Left forelimb (tissue), 1 donor: ENCODE measurements around the gene HMCN2.
A peak's percentile ranks its signal among the peaks of the same experiment; 100 is the strongest.
"Not testable (repeated sequence)": the region's sequence is repeated elsewhere in the genome, so short reads cannot be mapped to it uniquely, and the experiment has no call there.

Experiments
- DNase-seq: peaks from one replicate; pipeline ENCODE4 v3.0.0-alpha.2; 2018; ENCODE audit warnings: low spot score

Gene HMCN2

GRCh38 chr9:130432796-130433167, 167.2 kb downstream of the HMCN2 start:
- DNase-seq = no peak

GRCh38 chr9:130433168-130433946, 167.8 kb downstream of the HMCN2 start:
- no peak for DNase-seq

DNA sequence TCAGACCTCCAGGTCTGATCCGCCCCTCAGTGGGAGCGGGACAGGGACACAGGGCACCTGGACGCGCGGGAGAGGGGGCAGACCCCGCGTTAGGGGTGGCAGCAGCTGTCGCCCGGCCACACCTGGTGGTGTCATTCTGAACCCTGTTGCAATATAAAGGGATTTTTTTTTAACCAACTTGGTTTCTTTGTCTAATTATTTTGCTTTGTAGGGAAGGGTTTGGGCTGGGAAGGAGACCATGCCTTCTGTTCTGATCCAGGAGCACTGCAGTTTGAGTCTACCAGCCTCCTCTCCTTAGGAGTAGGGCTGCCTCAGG, 168.3 kb downstream of the HMCN2 start:
- no peak for DNase-seq

- not testable (repeated sequence) for DNase-seq
These were observed 169.1 kb downstream of the HMCN2 start for GRCh38 chr9:130434656-130435055.

- DNase-seq = no peak
These were observed 171.6 kb downstream of the HMCN2 start for GRCh38 chr9:130437011-130437789.

DNA sequence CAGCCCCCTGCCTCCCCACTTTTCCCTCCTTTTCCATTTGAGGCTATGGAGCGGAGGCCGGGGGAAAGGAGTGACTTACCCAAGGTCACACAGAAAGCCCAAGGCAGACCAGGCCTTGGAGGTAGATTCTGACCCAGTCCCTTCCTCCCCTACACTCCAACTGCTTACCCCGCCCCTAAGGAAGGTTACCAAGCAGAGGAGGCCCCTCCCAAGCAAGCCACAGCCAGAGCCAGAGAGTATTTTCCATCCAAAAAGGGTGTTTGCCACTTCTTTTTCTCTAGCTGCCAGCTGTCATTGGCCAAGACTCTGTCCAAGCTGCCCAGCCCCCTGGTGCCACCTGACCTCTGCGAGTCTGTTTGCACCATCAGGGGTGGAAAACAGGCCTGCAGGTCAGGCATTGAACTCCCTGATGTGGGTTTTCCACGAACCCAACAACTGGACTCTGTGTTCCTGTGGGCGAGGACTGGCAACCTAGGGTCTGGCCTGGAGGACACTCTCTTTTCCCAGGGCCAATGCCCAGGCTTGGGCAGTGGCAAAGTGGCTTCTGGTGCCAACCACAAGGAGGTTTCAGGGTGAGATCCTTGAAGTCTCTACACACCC, 172.9 kb downstream of the HMCN2 start:
- DNase-seq = no peak

- DNase-seq = no peak
These were observed 175.5 kb downstream of the HMCN2 start for GRCh38 chr9:130441031-130441430.

DNA sequence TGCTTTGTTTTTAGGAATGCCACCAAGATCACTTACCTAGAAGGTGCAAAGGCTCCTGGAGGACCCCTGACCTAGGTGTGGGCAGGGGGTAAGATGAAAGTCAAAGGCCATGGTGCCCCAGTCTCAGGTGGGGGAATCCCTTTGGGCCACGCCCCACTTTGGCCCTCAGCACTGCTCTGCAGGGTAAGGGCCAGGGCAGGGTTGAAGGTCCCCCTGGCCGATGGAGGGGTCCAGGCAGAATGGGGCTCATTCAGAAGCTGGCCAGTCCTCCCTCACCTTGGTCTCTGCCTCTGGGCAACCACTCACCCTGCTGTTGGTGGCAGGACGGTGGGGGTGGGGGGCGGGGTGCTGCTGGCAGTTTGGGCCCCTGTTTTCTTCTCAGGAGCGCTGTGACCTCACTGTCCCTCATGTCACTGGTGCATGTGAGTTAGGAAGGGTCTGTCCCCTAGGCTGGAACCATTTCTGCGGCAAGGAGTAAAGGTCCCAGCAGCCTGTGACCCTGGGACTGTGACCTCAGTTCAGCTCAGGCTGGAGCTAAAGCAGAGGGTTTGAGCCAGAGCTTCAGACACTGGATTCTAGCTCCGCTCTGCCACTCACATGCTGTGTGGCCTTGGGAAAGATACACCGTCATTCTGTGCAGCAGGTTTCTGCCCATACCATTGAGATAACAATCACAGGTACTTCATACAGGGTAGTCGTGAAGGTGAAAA, 177.3 kb downstream of the HMCN2 start:
- DNase-seq = no peak

GRCh38 chr9:130443456-130443801, 177.9 kb downstream of the HMCN2 start:
- no peak for DNase-seq

DNA sequence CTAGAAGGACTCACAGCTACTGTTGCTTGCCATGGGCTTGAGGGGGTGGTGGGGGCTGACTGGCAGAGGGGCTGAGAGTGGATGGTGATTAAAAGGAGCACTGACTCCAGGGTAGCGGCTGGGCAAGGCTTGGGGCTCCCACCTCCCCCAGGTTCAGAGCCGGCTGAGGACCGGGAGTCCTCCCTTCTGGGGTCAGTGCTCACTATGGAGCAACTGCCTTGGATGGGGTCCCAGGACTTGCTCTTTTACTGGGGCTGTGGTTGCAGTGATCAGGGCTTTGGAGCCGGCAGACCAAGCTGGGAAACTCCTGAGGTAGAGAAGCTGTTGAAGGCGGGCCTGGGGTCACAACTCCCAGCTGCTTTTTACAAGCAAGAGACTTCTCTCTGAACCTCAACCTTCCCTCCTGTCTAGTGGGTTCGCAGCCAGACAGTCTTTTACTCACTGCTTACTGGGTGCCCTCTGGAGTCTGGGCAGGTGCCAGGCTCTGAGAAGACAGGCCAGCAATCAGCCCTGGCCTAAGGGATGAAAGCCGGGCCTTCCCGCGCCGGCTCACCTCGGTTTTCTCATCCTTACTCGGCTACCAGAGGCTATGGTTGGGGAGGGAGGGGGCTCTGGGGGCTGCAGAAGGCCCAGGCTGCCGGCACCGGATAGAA, 178.4 kb downstream of the HMCN2 start:
- DNase-seq = peak; percentile 65

GRCh38 chr9:130444565-130445221, 179.1 kb downstream of the HMCN2 start, which contains the start of gene ASS1:
Gene ASS1, plus strand, starts transcription at chr9:130444961. Its CDS starts 7,268 bp downstream, at chr9:130452229.
- peak; percentile 85 for DNase-seq

DNA sequence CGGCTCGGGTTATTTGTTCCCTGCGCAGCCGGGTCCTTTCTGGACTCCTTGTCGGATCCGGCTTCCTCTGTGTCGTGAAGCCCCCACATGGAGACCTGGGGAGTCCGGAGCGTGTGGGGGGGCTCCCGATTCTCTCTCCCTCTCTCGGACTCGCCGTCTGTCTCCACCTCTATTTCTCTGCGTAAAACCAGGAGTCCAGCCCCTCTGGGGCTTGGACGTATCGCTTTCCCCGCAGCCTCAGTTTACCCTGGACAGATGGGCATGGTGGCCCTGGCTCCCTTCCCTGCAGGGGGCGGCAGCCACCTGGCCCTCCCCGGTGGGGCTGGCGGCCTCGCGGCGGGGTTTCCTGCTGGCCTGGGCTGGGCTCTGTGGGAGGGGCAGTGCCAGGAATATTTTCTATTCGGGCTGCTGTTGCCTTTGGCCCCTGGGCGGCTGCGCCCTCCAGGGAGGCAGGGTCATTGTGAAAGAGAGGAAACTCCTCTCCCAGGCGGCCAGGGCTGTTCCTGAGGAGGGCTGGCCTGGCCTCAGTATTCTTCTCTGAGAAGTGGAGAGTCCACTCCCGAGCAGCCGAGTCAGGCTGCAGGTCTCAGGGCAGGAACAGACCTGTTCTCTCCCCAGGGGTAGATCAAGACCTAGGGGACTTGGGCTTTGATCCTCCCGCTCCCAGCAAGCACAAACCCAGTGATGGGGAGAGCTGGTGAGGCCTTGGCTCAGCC, 179.9 kb downstream of the HMCN2 start:
- no peak for DNase-seq

- DNase-seq = peak; percentile 90
These were observed 180.7 kb downstream of the HMCN2 start for GRCh38 chr9:130446101-130446861.

GRCh38 chr9:130447193-130447816, 181.7 kb downstream of the HMCN2 start:
- DNase-seq = no peak

DNA sequence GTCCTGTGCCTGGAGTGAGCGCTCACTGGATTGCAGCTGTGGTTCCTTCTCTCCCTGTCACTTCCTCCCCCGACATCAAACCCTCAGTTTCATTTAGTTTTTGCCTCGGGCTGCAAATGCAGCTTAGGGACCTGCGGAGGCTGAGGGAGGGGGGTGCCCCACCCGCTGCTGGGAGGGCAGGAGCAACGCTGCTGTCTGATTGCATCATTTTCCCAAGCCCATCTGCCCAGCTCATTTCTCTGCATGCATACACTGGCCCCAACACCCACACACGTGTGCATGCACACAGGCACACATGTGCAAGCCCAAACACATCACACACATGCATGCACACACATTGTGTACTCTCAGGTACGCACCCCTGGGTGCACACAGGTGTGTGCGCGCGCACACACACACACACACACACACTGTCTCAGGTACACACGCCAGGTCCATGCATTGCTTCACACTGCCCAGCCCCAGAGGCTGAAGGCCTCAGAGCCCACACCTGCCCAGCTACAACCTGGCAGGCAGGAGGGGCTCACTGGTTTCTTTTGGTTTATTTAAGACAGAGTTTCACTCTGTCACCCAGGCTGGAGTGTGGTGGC, 182.6 kb downstream of the HMCN2 start:
- DNase-seq = no peak

GRCh38 chr9:130448771-130449603, 183.4 kb downstream of the HMCN2 start:
- DNase-seq = no peak

GRCh38 chr9:130450344-130451003, 184.9 kb downstream of the HMCN2 start:
- DNase-seq = no peak

DNA sequence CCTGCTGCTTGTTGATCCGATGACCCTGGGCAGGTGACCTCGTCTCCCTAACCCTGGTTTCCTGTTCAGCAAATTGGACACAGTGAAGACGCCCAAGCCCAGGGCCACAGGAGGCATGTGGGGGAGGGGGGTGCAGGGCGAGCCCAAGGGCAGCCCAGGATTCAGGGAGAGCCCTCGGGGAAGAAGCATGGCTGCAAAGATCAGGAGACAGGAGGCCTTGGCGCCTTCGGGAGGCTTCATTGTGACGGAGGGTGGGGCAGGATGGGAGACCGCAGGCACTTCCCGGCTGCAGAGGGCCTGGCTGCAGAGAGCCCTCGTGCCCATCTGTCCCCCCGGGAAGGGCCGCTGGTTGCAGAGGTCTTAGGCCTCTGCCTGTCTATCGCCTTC, 185.4 kb downstream of the HMCN2 start:
- no peak for DNase-seq
